ENCODE data around the gene RHOT2.

GRCh38 chr16:708959-709358, 41.0 kb downstream of the RHOT2 start:
- TF ChIP-seq MAX (IDR thresholded peaks at IDR 0.05) (no peak), JUND (IDR thresholded peaks at IDR 0.05) (no peak), EZH2phosphoT487 (IDR thresholded peaks at IDR 0.05; ENCODE audit: borderline replicate concordance) (no peak), ATF3 (IDR thresholded peaks at IDR 0.05) (no peak), EZH2 (IDR thresholded peaks at IDR 0.05) (no peak), POLR2AphosphoS5 (IDR thresholded peaks at IDR 0.05; ENCODE audit: low read depth, low read length) (no peak), ZBTB33 (IDR thresholded peaks at IDR 0.05; ENCODE audit: extremely low read depth, insufficient replicate concordance, low read length) (no peak), POLR2A (IDR thresholded peaks at IDR 0.05; ENCODE audit: borderline replicate concordance, extremely low read depth, insufficient read depth, insufficient read length) (no peak), CTCF (IDR thresholded peaks at IDR 0.05 in 2 of 3, conservative IDR thresholded peaks at IDR 0.05 in 1 of 3; ENCODE audit: borderline replicate concordance in 1 of 3, insufficient read depth in 1 of 3, low read depth in 2 of 3, low read length in 2 of 3) (no peak), YY1 (IDR thresholded peaks at IDR 0.05; ENCODE audit: extremely low read depth, insufficient replicate concordance, low read depth, low read length) (no peak), SRF (IDR thresholded peaks at IDR 0.05; ENCODE audit: low read depth) (no peak)

Measured in HCT116 (cell line).